DMS114 treated with DMSO at 0.1 percent for 48 hours (cell line): ENCODE results near the gene FRMD4A.
A peak's percentile ranks its signal among the peaks of the same experiment; 100 is the strongest.

Experiments
- DNase-seq: peaks from one replicate; lab custom pipeline; 2025; ENCODE audit not compliant: unreplicated experiment; lab: John Stamatoyannopoulos, UW

Gene FRMD4A

GRCh38 chr10:13637303-13637856 lies 693.3 kb downstream of the FRMD4A start:
- no peak for DNase-seq

GRCh38 chr10:13636776-13637175 lies 693.9 kb downstream of the FRMD4A start:
- no peak for DNase-seq

DNA sequence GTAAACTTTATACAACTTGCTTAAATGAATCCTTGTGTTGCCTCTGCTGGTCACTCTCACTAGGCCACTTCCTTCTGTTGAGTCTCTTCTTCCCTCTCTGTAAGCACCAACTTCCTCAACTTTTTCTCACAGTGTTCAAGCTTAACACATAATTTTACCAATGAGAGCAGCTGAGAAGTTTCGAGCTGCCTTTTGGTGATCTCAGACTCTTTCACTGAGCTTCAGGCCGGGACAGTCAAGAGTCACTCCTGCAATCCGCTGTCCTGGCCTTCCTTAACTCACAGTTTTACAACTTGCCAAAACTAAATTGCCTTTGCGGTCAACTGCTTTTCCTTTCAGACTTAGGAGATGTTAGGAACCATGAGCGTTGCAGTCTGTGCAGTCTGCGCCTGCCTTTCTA lies 696.5 kb downstream of the FRMD4A start:
- DNase-seq: no peak

DNA sequence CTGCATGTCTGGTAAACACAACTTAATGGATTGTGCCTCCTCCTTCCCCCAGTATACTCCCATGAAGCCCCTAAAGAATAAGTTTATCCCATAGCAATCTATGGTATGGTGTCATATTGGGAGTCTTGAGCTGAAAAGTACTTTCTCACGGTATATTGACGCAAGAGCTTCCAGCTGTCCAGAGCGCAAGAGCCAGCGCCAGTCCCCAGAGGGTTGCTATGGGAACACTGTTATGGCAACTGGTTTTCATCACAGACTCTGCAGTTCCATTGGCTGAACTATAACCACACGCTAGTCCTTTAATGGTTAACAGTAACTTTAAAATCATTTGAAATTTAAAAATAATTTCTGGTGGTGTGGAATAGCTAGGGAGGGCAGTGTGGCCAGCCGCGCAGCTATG lies 697.0 kb downstream of the FRMD4A start:
- DNase-seq: no peak

DNA sequence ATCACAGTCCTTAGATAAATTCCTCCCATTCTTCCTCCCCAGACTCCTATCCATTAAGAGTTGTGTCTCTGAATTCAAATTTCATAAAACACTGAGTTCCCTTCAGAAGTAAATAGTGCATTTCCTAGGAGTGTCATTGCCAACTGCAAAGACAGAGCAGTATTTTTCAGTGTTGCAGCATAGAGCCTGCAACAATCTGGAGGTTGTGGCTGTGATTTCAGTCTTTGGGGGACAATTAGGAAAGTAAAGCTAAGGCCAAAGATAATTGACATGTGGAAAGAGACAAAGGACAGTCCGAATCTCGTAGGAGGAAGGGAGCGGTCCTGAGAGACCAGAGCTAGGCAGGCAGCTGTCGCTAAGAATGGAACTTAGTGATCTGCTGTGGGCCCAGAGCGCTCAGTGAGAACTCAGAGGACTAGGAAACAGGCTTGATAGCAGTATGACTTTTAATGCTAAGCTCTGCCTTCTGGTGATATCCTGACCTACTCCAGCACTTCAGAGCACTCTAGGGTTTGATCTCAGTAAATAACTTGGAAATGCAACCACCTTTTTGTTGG lies 697.8 kb downstream of the FRMD4A start:
- DNase-seq: no peak

- no peak for DNase-seq
Observed at GRCh38 chr10:13632440-13632839, 698.3 kb downstream of the FRMD4A start.

DNA sequence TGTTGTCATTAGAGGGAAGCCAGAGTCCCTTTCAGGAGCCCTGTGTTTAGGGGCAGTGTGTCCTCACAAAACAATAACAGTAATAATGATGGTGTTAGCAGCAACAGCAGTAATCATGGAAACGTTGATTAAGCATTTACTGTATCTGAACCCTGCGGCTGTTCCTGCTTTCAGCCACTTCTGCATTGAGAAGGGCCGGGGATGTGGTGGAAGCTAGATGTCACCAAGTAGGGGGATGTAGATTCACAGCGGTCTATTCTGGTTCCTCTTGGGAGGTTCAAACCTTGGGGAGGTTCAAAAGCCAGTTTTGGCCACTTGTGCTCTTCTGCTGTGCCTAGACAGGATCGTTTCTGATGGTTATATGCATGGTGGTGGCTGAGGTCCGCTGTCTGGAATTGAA lies 699.1 kb downstream of the FRMD4A start:
- DNase-seq: no peak

- no peak for DNase-seq
Observed at GRCh38 chr10:13630231-13630630, 700.5 kb downstream of the FRMD4A start.

DNA sequence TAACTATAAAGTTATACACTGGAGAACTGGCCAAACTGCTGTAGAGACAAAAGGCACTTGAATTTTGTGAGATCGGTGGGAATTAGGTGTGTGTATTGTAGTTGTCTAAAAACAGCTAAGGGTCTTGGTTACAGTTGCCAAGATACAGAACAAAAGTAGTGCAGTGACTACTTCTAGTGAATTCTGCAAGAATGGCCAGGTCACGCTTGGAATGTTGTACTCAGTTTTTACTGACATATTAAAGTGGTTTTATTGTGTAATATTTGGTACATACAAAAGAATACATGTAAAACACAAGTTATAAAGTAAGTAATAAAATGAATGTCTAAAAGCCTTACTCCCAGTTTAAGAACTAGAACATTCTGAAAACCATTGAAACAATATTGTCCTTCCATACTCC lies 701.6 kb downstream of the FRMD4A start:
- no peak for DNase-seq

DNA sequence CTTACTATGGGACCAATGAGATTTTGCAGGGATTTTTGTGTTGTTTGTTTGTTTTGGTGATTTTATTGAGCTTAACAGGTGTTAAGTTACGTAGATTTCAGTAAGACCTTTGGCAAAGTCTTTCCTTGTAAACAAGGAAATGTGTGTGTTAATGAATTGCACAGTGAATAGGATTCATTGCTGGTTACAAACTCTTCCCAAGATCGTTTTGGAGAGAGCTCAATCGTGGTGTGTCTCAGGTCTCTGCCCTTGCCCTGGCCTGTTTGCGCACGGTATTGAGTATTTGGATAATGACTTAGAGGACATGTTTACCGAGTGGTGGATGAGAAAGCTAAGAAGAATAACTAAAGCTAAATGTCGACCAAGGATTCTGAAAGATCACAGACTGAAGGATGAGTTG lies 702.1 kb downstream of the FRMD4A start:
- DNase-seq: no peak

- DNase-seq: no peak
Observed at GRCh38 chr10:13627459-13628310, 703.0 kb downstream of the FRMD4A start.

DNA sequence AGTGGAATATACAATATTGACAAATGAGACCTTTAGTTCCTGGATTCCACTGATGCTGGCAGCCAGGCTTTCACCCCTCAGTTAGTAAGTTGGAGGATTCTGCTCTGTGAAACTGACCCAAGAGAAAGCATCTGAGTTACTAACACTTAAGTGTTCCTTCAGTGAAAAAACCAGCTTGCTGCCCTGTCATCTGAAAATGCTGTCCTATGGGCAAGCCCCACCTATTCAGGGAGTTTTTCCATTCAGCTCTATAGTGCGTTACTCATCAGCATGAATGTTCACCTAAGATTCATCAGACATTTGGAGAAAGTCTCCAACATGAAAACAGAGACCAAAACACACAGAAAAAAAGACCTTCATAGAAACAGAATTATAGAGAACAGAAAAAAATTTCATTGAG lies 706.1 kb downstream of the FRMD4A start:
- DNase-seq: no peak

DNA sequence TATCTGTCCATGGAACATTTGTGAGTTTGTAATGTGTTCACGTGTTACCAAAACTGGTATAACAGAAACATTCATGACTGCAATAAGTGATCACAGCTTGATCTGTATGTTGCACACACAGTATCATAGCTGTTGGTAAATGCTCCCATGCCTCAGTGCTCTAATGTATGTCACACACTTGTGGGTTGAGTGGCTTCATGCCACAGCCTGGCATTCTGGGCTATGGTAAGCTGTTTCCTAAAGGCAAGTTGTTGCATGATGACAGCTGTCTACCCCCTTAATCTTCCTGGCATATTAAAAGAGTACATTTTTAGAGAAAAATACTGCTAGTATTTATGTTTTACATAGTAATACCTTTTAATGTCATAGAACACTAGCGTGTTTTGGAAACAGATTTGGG lies 708.8 kb downstream of the FRMD4A start:
- DNase-seq: no peak

- no peak for DNase-seq
Observed at GRCh38 chr10:13617116-13617515, 713.6 kb downstream of the FRMD4A start.

DNA sequence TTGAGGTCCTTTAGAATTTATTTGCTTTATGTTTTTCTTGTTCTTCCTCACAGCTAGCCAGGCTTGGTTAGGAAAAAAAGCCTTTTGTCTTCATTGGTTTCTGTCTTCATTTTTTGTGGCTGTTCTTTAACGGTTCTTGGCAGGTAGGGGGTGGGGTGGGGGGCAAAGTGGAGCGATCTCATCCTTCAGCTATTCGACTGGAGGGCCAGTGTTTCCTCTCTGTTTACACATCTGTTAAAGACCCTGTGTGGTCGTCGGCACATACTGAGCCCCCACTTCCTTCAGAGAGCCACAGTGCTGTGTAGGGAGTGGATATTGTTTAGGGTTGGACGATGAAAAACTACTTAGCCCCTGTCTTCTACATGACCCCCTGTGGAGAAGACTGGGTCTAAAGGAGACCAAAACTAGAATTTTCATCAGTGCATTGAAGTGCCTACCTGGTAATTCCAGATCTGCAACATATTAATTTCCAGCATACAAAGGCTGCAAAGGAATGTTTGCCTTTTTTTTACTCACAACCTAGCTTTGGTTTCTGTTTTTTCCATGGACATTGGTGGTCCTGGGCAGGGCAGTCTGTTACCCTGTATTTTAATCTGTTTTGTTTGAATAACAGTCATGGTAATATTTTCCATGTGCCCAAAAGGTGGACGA lies 714.9 kb downstream of the FRMD4A start:
- DNase-seq: no peak

DNA sequence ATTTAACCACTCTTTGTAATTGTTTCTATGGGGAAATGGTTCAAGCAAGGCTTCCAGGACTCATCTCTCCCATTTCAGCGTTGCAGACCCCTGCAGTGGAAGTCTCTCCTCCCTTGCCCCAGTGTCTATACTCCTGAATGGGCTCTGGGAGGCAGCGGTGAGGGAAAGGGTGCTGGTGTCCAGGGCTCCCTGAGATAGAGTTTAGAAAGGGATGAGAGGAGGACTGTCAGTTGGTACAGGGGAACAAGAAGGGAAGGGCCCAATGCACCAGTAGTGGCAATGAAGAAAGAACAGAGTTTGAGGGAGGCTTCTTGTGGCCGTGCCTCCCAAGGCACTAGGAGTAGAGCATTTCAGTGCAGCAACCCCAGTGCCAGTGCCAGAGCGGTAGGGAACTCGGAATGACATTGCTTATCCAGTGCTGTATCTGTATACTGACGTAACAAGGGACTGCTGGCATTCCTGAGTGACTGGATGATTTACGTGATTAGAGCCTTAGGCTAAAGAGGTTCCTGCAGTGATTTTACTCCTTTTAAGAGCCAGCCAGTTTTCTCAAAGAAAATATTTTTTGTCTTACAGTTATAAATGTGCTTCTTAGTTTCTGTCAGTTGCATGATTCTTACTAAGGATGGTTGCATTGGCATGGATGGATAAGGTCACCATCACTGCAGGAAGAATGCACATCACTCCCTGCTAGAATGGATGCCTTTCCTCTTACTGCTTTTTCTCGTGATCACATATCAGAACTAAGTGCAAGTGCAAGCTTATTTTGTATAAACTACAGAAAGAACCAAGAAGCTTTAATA lies 716.0 kb downstream of the FRMD4A start:
- no peak for DNase-seq

GRCh38 chr10:13613519-13613918 lies 717.2 kb downstream of the FRMD4A start:
- peak; percentile 44 for DNase-seq

GRCh38 chr10:13612654-13613373 lies 717.9 kb downstream of the FRMD4A start:
- DNase-seq: no peak

DNA sequence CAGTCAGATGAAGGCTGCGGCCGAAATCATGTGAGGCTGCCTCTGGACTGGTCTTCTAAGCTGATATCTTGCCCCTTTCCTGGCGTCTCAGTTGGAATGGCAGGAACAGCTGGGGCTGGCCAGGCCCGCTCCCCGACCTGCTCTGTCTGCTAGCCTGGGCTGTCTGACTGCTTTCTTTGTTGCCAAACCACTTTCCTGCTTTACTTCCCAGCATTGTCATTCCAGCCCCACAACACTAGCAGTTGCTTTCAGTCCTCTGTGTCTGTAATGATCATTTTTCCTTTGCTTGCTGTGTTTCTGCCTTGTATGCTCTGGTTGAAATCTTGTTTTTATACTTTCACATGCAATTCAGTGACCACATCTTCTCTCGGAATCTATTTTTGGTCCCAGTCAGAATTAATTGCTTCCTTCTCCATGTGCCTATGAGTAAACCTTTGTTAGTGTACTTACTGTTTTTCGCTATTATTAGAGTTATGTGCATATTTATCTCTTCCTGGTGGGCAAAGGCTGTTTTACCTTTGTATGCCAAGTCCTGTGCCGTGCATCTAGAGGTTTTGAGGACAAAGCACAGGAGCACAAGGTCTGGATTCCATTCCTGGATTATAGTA lies 722.4 kb downstream of the FRMD4A start:
- DNase-seq: no peak
